PC-3 (cell line): ENCODE results near the gene TLX3.

Experiments
- CTCF ChIP-seq: fragments of 300-600 bp; sonication (generic); conservative IDR thresholded peaks from 2 replicates; pipeline ENCODE4 v1.5.1; 2017; ENCODE audit warnings: antibody characterized with exemption, low read depth, mild to moderate bottlenecking, low read length
- EZH2 ChIP-seq: fragments of 300-600 bp; sonication (generic); IDR thresholded peaks from one replicate; pipeline ENCODE4 v1.6.1; 2017; ENCODE audit warnings: antibody characterized with exemption, mild to moderate bottlenecking, low read length; ENCODE audit not compliant: unreplicated experiment

- TF ChIP-seq CTCF (no peak), EZH2 (no peak)
Observed at GRCh38 chr5:171295299-171295698, 13.7 kb upstream of the TLX3 start.
